Measurements from ENCODE around the gene POLR2J3.
A peak's percentile ranks its signal among the peaks of the same experiment; 100 is the strongest.
"Not testable (repeated sequence)": the region's sequence is repeated elsewhere in the genome, so short reads cannot be mapped to it uniquely, and the experiment has no call there.

Gene POLR2J3

GRCh38 chr7:102574607-102575006 lies 2.2 kb upstream of the POLR2J3 start:
- H3K9me3 ChIP-seq (ENCODE audit: control insufficient read depth, insufficient read depth, low read depth, low read length); H3K36me3 ChIP-seq (ENCODE audit: control insufficient read depth in 2 of 2, insufficient read depth in 1 of 2, low read length in 2 of 2); H3K4me1 ChIP-seq (ENCODE audit: control insufficient read depth, insufficient read depth, low read length); POLR2A ChIA-PET; CTCF ChIA-PET; H3K27ac ChIP-seq (ENCODE audit: extremely low read depth, low read depth, low read length); H3K4me3 ChIP-seq (ENCODE audit: low read depth, low read length): not testable (repeated sequence)

- H3K36me3 ChIP-seq (ENCODE audit: control insufficient read depth in 2 of 2, insufficient read depth in 1 of 2, low read length in 2 of 2); POLR2A ChIA-PET; H3K4me1 ChIP-seq (ENCODE audit: control insufficient read depth, insufficient read depth, low read length); H3K9me3 ChIP-seq (ENCODE audit: control insufficient read depth, insufficient read depth, low read depth, low read length); H3K27ac ChIP-seq (ENCODE audit: extremely low read depth, low read depth, low read length); CTCF ChIA-PET; H3K4me3 ChIP-seq (ENCODE audit: low read depth, low read length): not testable (repeated sequence)
Measured at GRCh38 chr7:102568620-102569019, 3.8 kb downstream of the POLR2J3 start.

DNA sequence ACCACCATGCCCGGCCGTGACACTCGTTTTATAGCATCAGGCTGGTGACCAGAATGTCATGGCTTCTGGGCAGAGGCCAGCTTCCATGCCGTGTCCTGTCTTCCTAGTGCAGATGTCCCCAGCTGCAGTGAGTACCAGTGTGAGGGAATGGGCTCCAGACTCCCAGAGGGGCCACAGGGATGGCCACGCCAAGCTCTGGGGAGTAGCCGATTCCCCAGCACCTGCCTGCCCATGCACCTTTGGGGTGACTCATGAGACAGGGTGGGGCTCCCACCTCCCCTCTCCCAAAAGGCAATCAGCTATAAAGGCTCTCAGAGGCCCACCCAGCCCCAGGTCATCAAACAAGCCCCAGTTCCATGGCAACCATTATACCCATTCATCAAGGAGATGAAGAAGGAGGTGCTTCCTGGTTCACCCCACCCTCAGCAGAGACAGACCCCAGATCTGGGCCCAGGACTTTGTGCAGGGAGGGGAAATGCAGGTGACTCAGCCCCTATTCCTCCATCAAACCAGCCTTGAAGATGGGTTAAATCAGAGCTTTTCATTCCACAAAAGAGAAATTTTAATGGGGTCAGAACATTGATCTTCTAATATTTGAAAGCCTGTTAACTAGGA lies 21.5 kb downstream of the POLR2J3 start, which contains the start of gene SPDYE2:
TSS of gene SPDYE2 (plus strand) at position 419 of the 615 bp plus-strand sequence. CDS start 2,030 bp downstream, outside the sequence.
- CTCF ChIA-PET; H3K4me3 ChIP-seq (ENCODE audit: low read depth, low read length); POLR2A ChIA-PET; H3K27ac ChIP-seq (ENCODE audit: extremely low read depth, low read depth, low read length); H3K9me3 ChIP-seq (ENCODE audit: control insufficient read depth, insufficient read depth, low read depth, low read length); H3K36me3 ChIP-seq (ENCODE audit: control insufficient read depth in 2 of 2, insufficient read depth in 1 of 2, low read length in 2 of 2); H3K4me1 ChIP-seq (ENCODE audit: control insufficient read depth, insufficient read depth, low read length): not testable (repeated sequence)

DNA sequence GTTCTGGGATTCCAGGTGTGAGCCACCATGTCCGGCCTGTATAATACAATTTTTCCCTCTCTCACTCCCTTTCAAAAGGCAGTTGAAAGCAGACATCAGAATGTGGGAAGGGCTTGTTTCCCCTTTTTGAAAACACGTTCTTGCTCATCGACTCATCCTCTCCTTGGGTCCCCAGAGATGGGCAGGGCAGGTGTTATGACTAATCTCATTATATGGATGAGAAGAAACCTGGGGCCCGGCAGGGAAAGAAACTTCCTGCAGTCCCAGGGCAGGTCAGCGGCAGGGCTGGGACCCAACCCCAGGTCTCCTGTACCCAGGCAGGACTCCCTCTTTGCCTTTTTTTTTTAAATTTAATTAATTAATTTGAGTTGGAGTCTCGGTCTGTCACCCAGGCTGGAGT lies 26.0 kb downstream of the POLR2J3 start:
- H3K4me1 ChIP-seq (ENCODE audit: control insufficient read depth, insufficient read depth, low read length); H3K4me3 ChIP-seq (ENCODE audit: low read depth, low read length); POLR2A ChIA-PET; H3K27ac ChIP-seq (ENCODE audit: extremely low read depth, low read depth, low read length); H3K9me3 ChIP-seq (ENCODE audit: control insufficient read depth, insufficient read depth, low read depth, low read length); H3K36me3 ChIP-seq (ENCODE audit: control insufficient read depth in 2 of 2, insufficient read depth in 1 of 2, low read length in 2 of 2); CTCF ChIA-PET: not testable (repeated sequence)

DNA sequence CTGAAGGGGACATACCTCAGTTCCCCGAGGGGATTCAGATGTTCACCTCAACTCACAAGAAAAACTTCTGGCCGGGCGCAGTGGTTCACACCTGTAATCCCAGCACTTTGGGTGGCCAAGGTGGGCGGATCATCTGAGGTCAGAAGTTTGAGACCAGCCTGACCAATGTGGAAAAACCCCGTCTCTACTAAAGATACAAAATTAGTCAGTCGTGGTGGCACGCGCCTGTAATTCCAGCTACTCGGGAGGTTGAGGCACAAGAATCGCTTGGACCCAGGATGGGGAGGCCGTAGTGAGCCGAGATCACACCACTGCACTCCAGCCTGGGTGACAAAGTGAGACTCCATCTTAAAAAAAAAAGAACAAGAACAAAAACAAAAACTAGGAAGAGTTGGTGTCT lies 27.1 kb downstream of the POLR2J3 start:
- CTCF ChIA-PET; H3K36me3 ChIP-seq (ENCODE audit: control insufficient read depth in 2 of 2, insufficient read depth in 1 of 2, low read length in 2 of 2); POLR2A ChIA-PET; H3K4me1 ChIP-seq (ENCODE audit: control insufficient read depth, insufficient read depth, low read length); H3K4me3 ChIP-seq (ENCODE audit: low read depth, low read length); H3K27ac ChIP-seq (ENCODE audit: extremely low read depth, low read depth, low read length); H3K9me3 ChIP-seq (ENCODE audit: control insufficient read depth, insufficient read depth, low read depth, low read length): not testable (repeated sequence)

DNA sequence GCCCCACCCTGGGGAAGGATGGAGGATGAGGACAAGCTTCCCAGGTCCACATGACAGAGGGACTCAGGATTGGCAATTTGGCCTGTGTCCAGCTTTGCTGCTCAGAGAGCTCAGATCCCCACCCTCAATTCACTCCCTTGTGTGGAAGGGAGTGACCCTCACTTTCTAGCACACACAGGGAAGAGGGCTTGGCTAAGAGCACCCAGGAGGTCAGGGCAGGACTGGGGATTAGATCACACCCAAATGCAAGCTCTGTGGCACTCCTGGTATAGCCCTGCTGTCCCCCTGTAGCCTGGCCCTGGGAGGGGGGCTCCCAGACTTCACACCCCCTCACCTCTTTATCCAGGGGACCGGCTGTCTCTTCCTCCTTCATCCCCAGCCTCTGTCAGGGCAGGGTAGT lies 28.0 kb downstream of the POLR2J3 start:
- H3K4me3 ChIP-seq (ENCODE audit: low read depth, low read length); POLR2A ChIA-PET; H3K36me3 ChIP-seq (ENCODE audit: control insufficient read depth in 2 of 2, insufficient read depth in 1 of 2, low read length in 2 of 2); H3K27ac ChIP-seq (ENCODE audit: extremely low read depth, low read depth, low read length); CTCF ChIA-PET; H3K4me1 ChIP-seq (ENCODE audit: control insufficient read depth, insufficient read depth, low read length); H3K9me3 ChIP-seq (ENCODE audit: control insufficient read depth, insufficient read depth, low read depth, low read length): not testable (repeated sequence)
- TF ChIP-seq, protein P1, sequence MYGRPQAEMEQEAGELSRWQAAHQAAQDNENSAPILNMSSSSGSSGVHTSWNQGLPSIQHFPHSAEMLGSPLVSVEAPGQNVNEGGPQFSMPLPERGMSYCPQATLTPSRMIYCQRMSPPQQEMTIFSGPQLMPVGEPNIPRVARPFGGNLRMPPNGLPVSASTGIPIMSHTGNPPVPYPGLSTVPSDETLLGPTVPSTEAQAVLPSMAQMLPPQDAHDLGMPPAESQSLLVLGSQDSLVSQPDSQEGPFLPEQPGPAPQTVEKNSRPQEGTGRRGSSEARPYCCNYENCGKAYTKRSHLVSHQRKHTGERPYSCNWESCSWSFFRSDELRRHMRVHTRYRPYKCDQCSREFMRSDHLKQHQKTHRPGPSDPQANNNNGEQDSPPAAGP (tag by site-specific recombination; IDR thresholded peaks at IDR 0.05): peak; percentile 91
- TF ChIP-seq WT1 (tag by site-specific recombination; IDR thresholded peaks at IDR 0.05): 0 out of 2 replicates have a peak, but pooled peaks have one; percentile 27
- TF ChIP-seq KLF1 (tag by site-specific recombination; IDR thresholded peaks at IDR 0.05): peak; percentile 88

DNA sequence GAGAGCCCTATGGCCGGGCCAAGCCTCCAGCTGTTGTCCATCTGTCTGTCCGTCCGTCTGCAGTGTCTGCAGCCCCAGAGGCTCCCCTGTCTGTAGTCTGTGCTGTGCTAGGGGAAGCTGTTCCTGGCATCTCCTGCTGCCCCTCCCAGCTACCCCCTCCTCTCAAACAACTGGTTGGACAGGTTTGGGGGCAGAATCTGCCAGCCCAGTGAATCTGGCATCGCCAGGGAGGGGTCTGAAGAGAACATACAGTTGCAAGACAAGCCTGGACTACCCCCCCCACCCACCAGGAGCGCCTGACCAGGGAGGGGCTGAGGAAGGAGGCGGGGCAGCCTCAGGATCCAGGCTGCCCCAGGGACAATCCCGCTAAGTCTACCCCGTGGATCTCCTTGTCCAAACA lies 28.8 kb downstream of the POLR2J3 start, which contains the start of gene UPK3BL2:
TSS of gene UPK3BL2 (minus strand) at position 101 of the 400 bp plus-strand sequence. CDS start at position 41, 60 bp downstream.
- H3K4me3 ChIP-seq (ENCODE audit: low read depth, low read length); CTCF ChIA-PET; H3K9me3 ChIP-seq (ENCODE audit: control insufficient read depth, insufficient read depth, low read depth, low read length); H3K27ac ChIP-seq (ENCODE audit: extremely low read depth, low read depth, low read length); POLR2A ChIA-PET; H3K4me1 ChIP-seq (ENCODE audit: control insufficient read depth, insufficient read depth, low read length); H3K36me3 ChIP-seq (ENCODE audit: control insufficient read depth in 2 of 2, insufficient read depth in 1 of 2, low read length in 2 of 2): not testable (repeated sequence)

GRCh38 chr7:102542771-102543170 lies 29.6 kb downstream of the POLR2J3 start:
- POLR2A ChIA-PET; H3K4me3 ChIP-seq (ENCODE audit: low read depth, low read length); H3K4me1 ChIP-seq (ENCODE audit: control insufficient read depth, insufficient read depth, low read length); H3K9me3 ChIP-seq (ENCODE audit: control insufficient read depth, insufficient read depth, low read depth, low read length); H3K36me3 ChIP-seq (ENCODE audit: control insufficient read depth in 2 of 2, insufficient read depth in 1 of 2, low read length in 2 of 2); CTCF ChIA-PET; H3K27ac ChIP-seq (ENCODE audit: extremely low read depth, low read depth, low read length): not testable (repeated sequence)

GRCh38 chr7:102542083-102542482 lies 30.3 kb downstream of the POLR2J3 start:
- POLR2A ChIA-PET; H3K4me1 ChIP-seq (ENCODE audit: control insufficient read depth, insufficient read depth, low read length); H3K4me3 ChIP-seq (ENCODE audit: low read depth, low read length); H3K27ac ChIP-seq (ENCODE audit: extremely low read depth, low read depth, low read length); CTCF ChIA-PET; H3K36me3 ChIP-seq (ENCODE audit: control insufficient read depth in 2 of 2, insufficient read depth in 1 of 2, low read length in 2 of 2); H3K9me3 ChIP-seq (ENCODE audit: control insufficient read depth, insufficient read depth, low read depth, low read length): not testable (repeated sequence)

GRCh38 chr7:102540604-102541003 lies 31.8 kb downstream of the POLR2J3 start:
- POLR2A ChIA-PET; H3K9me3 ChIP-seq (ENCODE audit: control insufficient read depth, insufficient read depth, low read depth, low read length); H3K27ac ChIP-seq (ENCODE audit: extremely low read depth, low read depth, low read length); H3K4me3 ChIP-seq (ENCODE audit: low read depth, low read length); H3K4me1 ChIP-seq (ENCODE audit: control insufficient read depth, insufficient read depth, low read length); CTCF ChIA-PET; H3K36me3 ChIP-seq (ENCODE audit: control insufficient read depth in 2 of 2, insufficient read depth in 1 of 2, low read length in 2 of 2): not testable (repeated sequence)

All from HEK293 (cell line).